Body of pancreas (tissue), 4 donors: ENCODE measurements around the gene STK32B.

Experiments used
- CTCF ChIP-seq, 7 experiments: fragments of 450-650 bp in 4 of 7; fragments of 200-600 bp in 3 of 7; sonication (generic) in 3 of 7; IDR thresholded peaks; one replicate each; pipeline ENCODE4 v1.5.1; 2016 to 2019; ENCODE audit warnings: antibody characterized with exemption in 7 of 7
- POLR2A ChIP-seq, 3 donors: fragments of 450-650 bp; IDR thresholded peaks; one replicate each; pipeline ENCODE4 v1.6.1; 2016; ENCODE audit warnings: antibody characterized with exemption in 3 of 3, mild to moderate bottlenecking in 2 of 3

GRCh38 chr4:5003918-5004317, 47.4 kb upstream of the STK32B start:
- TF ChIP-seq CTCF (IDR thresholded peaks at IDR 0.05) (no peak), POLR2A (IDR thresholded peaks at IDR 0.05) (no peak)
